Measurements from ENCODE around the gene ATAD3C. TPM values are rescaled to one million over a fixed set of nuclear protein-coding genes. Genes with fewer than 3 reads are reported as not detected.

Gene ATAD3C
- total and polyA plus RNA-seq, 7 experiments from 2014 or later = 0.61 to 2.0 (median 1.3) TPM

- CTCF ChIA-PET = interaction anchor here (0.7 kb wide), 1 partner anchor 117 kb away, joined by 4 read pairs; no protein-coding TSS in a partner anchor
- H3K36me3 Mint-ChIP-seq = no peaks in the 10 kb centered on the region
- H3K9me3 Mint-ChIP-seq = no peaks in the 10 kb centered on the region
- no peak overlapping the region for H3K4me3 Mint-ChIP-seq
- POLR2A ChIA-PET = no interaction called here
- no peak overlapping the region for H3K27ac ChIP-seq (ENCODE audit: low read depth, low read length)
- H3K9me3 ChIP-seq (ENCODE audit: control insufficient read depth in 2 of 3, low read length in 3 of 3) = no peaks in the 10 kb centered on the region
- H3K4me1 Mint-ChIP-seq = peaks cover 0 to 10% (median 5%) of the 10 kb centered on the region in 7 donors
- H3K4me3 ChIP-seq (ENCODE audit: low read length) = no peak overlapping the region
- intact Hi-C loops (cut with micrococcal nuclease) = no loop called here
- H3K36me3 ChIP-seq (ENCODE audit: control insufficient read depth in 2 of 3, insufficient read depth in 3 of 3, low read length in 3 of 3) = no peaks in the 10 kb centered on the region
- H3K27me3 Mint-ChIP-seq = peaks cover 4 to 11% (median 7%) of the 10 kb centered on the region in 5 donors
- ATAC-seq (no peak), DNase-seq (no peak)
- H3K27ac Mint-ChIP-seq = no peak overlapping the region
- H3K27me3 ChIP-seq (ENCODE audit: control insufficient read depth in 2 of 2, insufficient read depth in 2 of 2, low read length in 2 of 2) = peaks cover 0 to 28% of the 10 kb centered on the region in 2 donors
- peaks cover 0 to 13% of the 10 kb centered on the region in 2 donors for H3K4me1 ChIP-seq (ENCODE audit: control insufficient read depth in 2 of 2, insufficient read depth in 2 of 2, low read length in 2 of 2)
Measured at GRCh38 chr1:1437033-1437903, 12.2 kb upstream of the ATAD3C start.

DNA sequence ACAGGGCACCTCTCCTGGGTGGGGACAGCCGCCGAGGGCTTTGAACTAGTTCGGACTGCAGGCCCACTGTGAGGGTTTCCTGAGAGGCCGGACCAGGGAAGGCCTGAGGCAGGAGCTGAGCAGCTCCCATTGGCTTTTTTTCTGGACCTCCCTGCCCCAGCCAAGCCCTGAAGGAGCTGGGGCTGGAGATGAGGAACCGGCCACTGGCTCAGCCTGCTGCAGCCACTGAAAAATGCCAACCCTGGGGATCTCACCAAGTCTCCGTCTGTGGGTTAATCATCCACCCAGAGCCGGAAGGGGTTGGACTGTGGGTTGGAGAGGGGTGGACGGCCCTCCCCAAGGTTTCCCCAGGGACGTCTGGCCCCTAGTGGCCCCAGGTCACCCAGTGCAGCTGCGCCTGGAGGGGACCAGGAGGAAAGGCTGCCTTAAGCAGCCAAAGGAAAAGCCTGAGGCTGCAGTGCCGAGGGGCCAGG lies 11.5 kb upstream of the ATAD3C start:
- no peak overlapping the region for H3K4me3 Mint-ChIP-seq
- H3K27me3 Mint-ChIP-seq = peaks cover 4 to 11% (median 7%) of the 10 kb centered on the region in 5 donors
- Histone ChIP-seq H3K4me3 (ENCODE audit: low read length) (no peak overlapping the region), H3K4me1 (ENCODE audit: control insufficient read depth in 2 of 2, insufficient read depth in 2 of 2, low read length in 2 of 2) (peaks cover 0 to 13% of the 10 kb centered on the region in 2 donors), H3K27ac (ENCODE audit: low read depth, low read length) (no peak overlapping the region), H3K36me3 (ENCODE audit: control insufficient read depth in 2 of 3, insufficient read depth in 3 of 3, low read length in 3 of 3) (no peaks in the 10 kb centered on the region), H3K27me3 (ENCODE audit: control insufficient read depth in 2 of 2, insufficient read depth in 2 of 2, low read length in 2 of 2) (peaks cover 0 to 28% of the 10 kb centered on the region in 2 donors), H3K9me3 (ENCODE audit: control insufficient read depth in 2 of 3, low read length in 3 of 3) (no peaks in the 10 kb centered on the region)
- ATAC-seq (no peak), DNase-seq (no peak)
- peaks cover 0 to 10% (median 5%) of the 10 kb centered on the region in 7 donors for H3K4me1 Mint-ChIP-seq
- no peak overlapping the region for H3K27ac Mint-ChIP-seq
- intact Hi-C loops (cut with micrococcal nuclease) = no loop called here
- POLR2A ChIA-PET = no interaction called here
- no peaks in the 10 kb centered on the region for H3K9me3 Mint-ChIP-seq
- no peaks in the 10 kb centered on the region for H3K36me3 Mint-ChIP-seq
- CTCF ChIA-PET = interaction anchor here (0.7 kb wide), 1 partner anchor 117 kb away, joined by 4 read pairs; no protein-coding TSS in a partner anchor

DNA sequence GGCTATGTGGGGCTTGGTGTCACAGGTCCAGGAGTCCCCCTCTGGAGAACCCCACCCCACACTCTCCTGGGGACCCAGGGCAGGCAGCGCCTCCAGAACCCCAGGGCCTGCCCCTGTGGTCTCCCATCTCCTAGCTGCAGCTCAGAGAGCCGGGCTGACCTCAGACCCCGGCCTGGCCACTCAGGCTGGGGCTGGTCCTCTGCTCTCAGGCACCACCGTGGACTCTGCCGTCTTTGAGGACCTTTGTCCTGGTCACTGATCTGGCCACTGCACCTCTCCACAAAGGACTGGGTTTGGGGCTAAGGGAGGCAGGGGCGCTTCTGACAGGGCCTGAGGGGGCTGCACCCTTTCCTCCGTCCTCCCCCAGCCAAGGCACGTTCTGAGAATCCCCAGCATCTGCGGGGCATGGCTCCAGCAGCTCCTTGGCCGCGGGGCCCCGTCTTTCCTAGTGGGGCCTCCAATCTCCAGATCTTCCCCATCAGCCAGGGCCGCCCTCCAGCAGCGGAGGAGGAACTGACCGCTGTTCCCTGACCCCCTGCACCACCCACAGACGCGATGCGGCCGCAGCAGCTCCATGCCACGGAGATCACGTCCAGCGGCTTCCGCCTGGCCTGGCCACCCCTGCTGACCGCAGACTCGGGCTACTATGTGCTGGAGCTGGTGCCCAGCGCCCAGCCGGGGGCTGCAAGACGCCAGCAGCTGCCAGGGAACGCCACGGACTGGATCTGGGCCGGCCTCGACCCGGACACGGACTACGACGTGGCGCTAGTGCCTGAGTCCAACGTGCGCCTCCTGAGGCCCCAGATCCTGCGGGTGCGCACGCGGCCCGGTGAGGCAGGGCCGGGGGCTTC lies 10.7 kb upstream of the ATAD3C start:
- ChIA-PET CTCF (interaction anchor here (0.5 kb wide), 1 partner anchor 44 kb away, joined by 3 read pairs; no protein-coding TSS in a partner anchor), POLR2A (interaction anchor here (0.9 kb wide), 1 partner anchor 31 kb away, joined by 3 read pairs; the partner anchor contains the start of gene MRPL20)
- Mint-ChIP-seq H3K27me3 (peaks cover 4 to 11% (median 7%) of the 10 kb centered on the region in 5 donors), H3K36me3 (no peaks in the 10 kb centered on the region), H3K4me3 (no peak overlapping the region), H3K9me3 (no peaks in the 10 kb centered on the region), H3K27ac (no peak overlapping the region), H3K4me1 (peaks cover 0 to 10% (median 5%) of the 10 kb centered on the region in 7 donors)
- Histone ChIP-seq H3K36me3 (ENCODE audit: control insufficient read depth in 2 of 3, insufficient read depth in 3 of 3, low read length in 3 of 3) (no peaks in the 10 kb centered on the region), H3K27ac (ENCODE audit: low read depth, low read length) (no peak overlapping the region), H3K4me3 (ENCODE audit: low read length) (no peak overlapping the region), H3K27me3 (ENCODE audit: control insufficient read depth in 2 of 2, insufficient read depth in 2 of 2, low read length in 2 of 2) (peaks cover 0 to 28% of the 10 kb centered on the region in 2 donors), H3K9me3 (ENCODE audit: control insufficient read depth in 2 of 3, low read length in 3 of 3) (no peaks in the 10 kb centered on the region), H3K4me1 (ENCODE audit: control insufficient read depth in 2 of 2, insufficient read depth in 2 of 2, low read length in 2 of 2) (peaks cover 0 to 13% of the 10 kb centered on the region in 2 donors)
- intact Hi-C loops (cut with micrococcal nuclease) = no loop called here
- DNase-seq (no peak), ATAC-seq (no peak)

- POLR2A ChIA-PET = no interaction called here
Measured at GRCh38 chr1:1439546-1440261, 9.8 kb upstream of the ATAD3C start.

DNA sequence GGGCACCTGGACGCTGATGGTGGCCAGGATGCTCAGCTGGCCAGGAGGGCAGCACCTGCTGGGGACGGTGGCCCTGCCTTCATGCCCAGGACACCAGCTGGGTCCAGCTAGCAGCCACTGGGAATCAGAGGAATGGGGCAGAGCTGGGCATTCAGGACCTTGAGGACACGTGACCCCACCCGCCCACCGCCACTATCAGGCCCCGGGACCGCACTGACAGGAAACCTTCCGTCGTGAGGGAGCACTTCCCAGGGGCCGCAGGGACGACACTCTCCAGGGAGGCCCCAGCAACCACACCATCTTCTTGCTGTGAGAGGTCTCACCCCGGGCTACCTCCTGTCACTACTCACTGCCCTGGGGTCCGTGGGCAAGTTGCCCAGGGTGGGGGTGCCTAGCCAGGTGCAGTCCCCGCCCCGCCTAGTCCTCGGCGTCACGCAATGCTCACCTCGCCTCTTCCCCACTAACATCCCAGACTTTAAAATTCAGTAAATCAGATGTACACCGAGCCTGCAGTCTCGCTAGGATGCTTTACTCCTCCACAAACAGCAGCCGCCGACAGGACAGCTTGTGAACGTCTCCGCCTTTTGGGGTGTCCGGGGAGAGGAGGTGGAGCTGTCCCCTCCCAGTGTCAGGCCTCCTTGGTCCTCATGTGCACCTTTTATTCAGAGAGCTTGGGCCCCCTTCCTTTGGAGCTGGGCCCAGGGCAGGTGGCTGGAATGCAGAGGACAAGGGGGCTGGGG lies 9.1 kb upstream of the ATAD3C start:
- Histone ChIP-seq H3K4me3 (ENCODE audit: low read length) (no peak overlapping the region), H3K27me3 (ENCODE audit: control insufficient read depth in 2 of 2, insufficient read depth in 2 of 2, low read length in 2 of 2) (peaks cover 0 to 20% of the 10 kb centered on the region in 2 donors), H3K27ac (ENCODE audit: low read depth, low read length) (no peak overlapping the region), H3K9me3 (ENCODE audit: control insufficient read depth in 2 of 3, low read length in 3 of 3) (no peaks in the 10 kb centered on the region), H3K36me3 (ENCODE audit: control insufficient read depth in 2 of 3, insufficient read depth in 3 of 3, low read length in 3 of 3) (no peaks in the 10 kb centered on the region), H3K4me1 (ENCODE audit: control insufficient read depth in 2 of 2, insufficient read depth in 2 of 2, low read length in 2 of 2) (peaks cover 0 to 9% of the 10 kb centered on the region in 2 donors)
- Mint-ChIP-seq H3K36me3 (no peaks in the 10 kb centered on the region), H3K4me3 (peak overlapping the region in 1 of 10 donors; percentile 23), H3K27me3 (peaks cover 0 to 6% (median 4%) of the 10 kb centered on the region in 5 donors), H3K27ac (no peak overlapping the region), H3K9me3 (no peaks in the 10 kb centered on the region), H3K4me1 (peaks cover 0 to 8% (median 0%) of the 10 kb centered on the region in 7 donors)
- intact Hi-C loops (cut with micrococcal nuclease) = loop anchor here in 1 of 2 donors (1.0 to 2.0 kb wide), 3 partner anchors 34 to 407 kb away; partner anchors contain the start of genes DVL1 and MRPL20
- ATAC-seq = no peak
- CTCF ChIA-PET = interaction anchor here (0.8 to 1.5 kb wide), 4 partner anchors 10 to 443 kb away, joined by 3 to 7 read pairs (median 4); no protein-coding TSS in a partner anchor
- POLR2A ChIA-PET = interaction anchor here (0.6 to 1.1 kb wide), 2 partner anchors 32 to 66 kb away, joined by 3 to 4 read pairs; no protein-coding TSS in a partner anchor
- no peak for DNase-seq

More at GRCh38 chr1:1439546-1440261, 9.8 kb upstream of the ATAD3C start:
- H3K9me3 Mint-ChIP-seq = no peaks in the 10 kb centered on the region
- H3K4me3 Mint-ChIP-seq = no peak overlapping the region
- ATAC-seq (no peak), DNase-seq (no peak)
- H3K27me3 Mint-ChIP-seq = peaks cover 4 to 11% (median 7%) of the 10 kb centered on the region in 5 donors
- H3K4me1 Mint-ChIP-seq = peaks cover 0 to 10% (median 5%) of the 10 kb centered on the region in 7 donors
- no peaks in the 10 kb centered on the region for H3K9me3 ChIP-seq (ENCODE audit: control insufficient read depth in 2 of 3, low read length in 3 of 3)
- H3K27ac Mint-ChIP-seq = no peak overlapping the region
- no peak overlapping the region for H3K4me3 ChIP-seq (ENCODE audit: low read length)
- peaks cover 0 to 11% of the 10 kb centered on the region in 2 donors for H3K4me1 ChIP-seq (ENCODE audit: control insufficient read depth in 2 of 2, insufficient read depth in 2 of 2, low read length in 2 of 2)
- H3K36me3 ChIP-seq (ENCODE audit: control insufficient read depth in 2 of 3, insufficient read depth in 3 of 3, low read length in 3 of 3) = no peaks in the 10 kb centered on the region
- H3K36me3 Mint-ChIP-seq = no peaks in the 10 kb centered on the region
- intact Hi-C loops (cut with micrococcal nuclease) = loop anchor here in 1 of 2 donors (2.0 kb wide), 1 partner anchor 33 kb away; the partner anchor contains the start of gene MRPL20
- H3K27ac ChIP-seq (ENCODE audit: low read depth, low read length) = no peak overlapping the region
- H3K27me3 ChIP-seq (ENCODE audit: control insufficient read depth in 2 of 2, insufficient read depth in 2 of 2, low read length in 2 of 2) = peaks cover 0 to 26% of the 10 kb centered on the region in 2 donors
- CTCF ChIA-PET = interaction anchor here (0.5 kb wide), 1 partner anchor 43 kb away, joined by 3 read pairs; no protein-coding TSS in a partner anchor
